SK-N-SH (cell line): Measurements from ENCODE around the gene HTT.
A peak's percentile ranks its signal among the peaks of the same experiment; 100 is the strongest.

Source experiments
- JUND ChIP-seq: IDR thresholded peaks from 2 replicates; pipeline ENCODE4 v1.4.0; 2012
- POLR2AphosphoS5 ChIP-seq: IDR thresholded peaks from 2 replicates; pipeline ENCODE4 v1.6.1; 2012; ENCODE audit warnings: low read depth, low read length
- RAD21 ChIP-seq: IDR thresholded peaks from 2 replicates; pipeline ENCODE4 v1.6.1; 2012; ENCODE audit warnings: mild to moderate bottlenecking, low read length
- RFX5 ChIP-seq: IDR thresholded peaks from 2 replicates; pipeline ENCODE4 v1.6.1; 2012; ENCODE audit warnings: mild to moderate bottlenecking, improper control_type of control experiment, low read length
- TF ChIP-seq, protein P1 (sequence below): fragments of 200-600 bp; sonication (generic); IDR thresholded peaks from 2 replicates; pipeline ENCODE4 v1.6.1; 2017; ENCODE audit warnings: antibody characterized with exemption, mild to moderate bottlenecking, moderate library complexity
- TF ChIP-seq, protein P2 (sequence below): IDR thresholded peaks from 2 replicates; pipeline ENCODE4 v1.6.1; 2012; ENCODE audit warnings: mild to moderate bottlenecking, low read depth, low read length, moderate library complexity

GRCh38 chr4:3047464-3048286 is 26.8 kb upstream of the HTT start:
- TF ChIP-seq, protein P1, sequence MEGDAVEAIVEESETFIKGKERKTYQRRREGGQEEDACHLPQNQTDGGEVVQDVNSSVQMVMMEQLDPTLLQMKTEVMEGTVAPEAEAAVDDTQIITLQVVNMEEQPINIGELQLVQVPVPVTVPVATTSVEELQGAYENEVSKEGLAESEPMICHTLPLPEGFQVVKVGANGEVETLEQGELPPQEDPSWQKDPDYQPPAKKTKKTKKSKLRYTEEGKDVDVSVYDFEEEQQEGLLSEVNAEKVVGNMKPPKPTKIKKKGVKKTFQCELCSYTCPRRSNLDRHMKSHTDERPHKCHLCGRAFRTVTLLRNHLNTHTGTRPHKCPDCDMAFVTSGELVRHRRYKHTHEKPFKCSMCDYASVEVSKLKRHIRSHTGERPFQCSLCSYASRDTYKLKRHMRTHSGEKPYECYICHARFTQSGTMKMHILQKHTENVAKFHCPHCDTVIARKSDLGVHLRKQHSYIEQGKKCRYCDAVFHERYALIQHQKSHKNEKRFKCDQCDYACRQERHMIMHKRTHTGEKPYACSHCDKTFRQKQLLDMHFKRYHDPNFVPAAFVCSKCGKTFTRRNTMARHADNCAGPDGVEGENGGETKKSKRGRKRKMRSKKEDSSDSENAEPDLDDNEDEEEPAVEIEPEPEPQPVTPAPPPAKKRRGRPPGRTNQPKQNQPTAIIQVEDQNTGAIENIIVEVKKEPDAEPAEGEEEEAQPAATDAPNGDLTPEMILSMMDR: peak; percentile 70
- TF ChIP-seq POLR2AphosphoS5 (no peak), JUND (no peak), RAD21 (peak; percentile 78), RFX5 (no peak)
- TF ChIP-seq, protein P2, sequence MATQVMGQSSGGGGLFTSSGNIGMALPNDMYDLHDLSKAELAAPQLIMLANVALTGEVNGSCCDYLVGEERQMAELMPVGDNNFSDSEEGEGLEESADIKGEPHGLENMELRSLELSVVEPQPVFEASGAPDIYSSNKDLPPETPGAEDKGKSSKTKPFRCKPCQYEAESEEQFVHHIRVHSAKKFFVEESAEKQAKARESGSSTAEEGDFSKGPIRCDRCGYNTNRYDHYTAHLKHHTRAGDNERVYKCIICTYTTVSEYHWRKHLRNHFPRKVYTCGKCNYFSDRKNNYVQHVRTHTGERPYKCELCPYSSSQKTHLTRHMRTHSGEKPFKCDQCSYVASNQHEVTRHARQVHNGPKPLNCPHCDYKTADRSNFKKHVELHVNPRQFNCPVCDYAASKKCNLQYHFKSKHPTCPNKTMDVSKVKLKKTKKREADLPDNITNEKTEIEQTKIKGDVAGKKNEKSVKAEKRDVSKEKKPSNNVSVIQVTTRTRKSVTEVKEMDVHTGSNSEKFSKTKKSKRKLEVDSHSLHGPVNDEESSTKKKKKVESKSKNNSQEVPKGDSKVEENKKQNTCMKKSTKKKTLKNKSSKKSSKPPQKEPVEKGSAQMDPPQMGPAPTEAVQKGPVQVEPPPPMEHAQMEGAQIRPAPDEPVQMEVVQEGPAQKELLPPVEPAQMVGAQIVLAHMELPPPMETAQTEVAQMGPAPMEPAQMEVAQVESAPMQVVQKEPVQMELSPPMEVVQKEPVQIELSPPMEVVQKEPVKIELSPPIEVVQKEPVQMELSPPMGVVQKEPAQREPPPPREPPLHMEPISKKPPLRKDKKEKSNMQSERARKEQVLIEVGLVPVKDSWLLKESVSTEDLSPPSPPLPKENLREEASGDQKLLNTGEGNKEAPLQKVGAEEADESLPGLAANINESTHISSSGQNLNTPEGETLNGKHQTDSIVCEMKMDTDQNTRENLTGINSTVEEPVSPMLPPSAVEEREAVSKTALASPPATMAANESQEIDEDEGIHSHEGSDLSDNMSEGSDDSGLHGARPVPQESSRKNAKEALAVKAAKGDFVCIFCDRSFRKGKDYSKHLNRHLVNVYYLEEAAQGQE: no peak
